Left lung (tissue), 10 donors: ENCODE data around the gene THEMIS. TPM values are rescaled to one million over a fixed set of nuclear protein-coding genes. Genes with fewer than 3 reads are reported as not detected.

Experiments
- ATAC-seq: fragments of 200-7000 bp; cut with Tn5 transposase; one replicate; pipeline ENCODE4 v1.9.1; 2020; ENCODE audit warnings: moderate library complexity
- DNase-seq, 4 donors: peaks; one replicate each; pipeline ENCODE4 v3.0.0-alpha.2; 2013 to 2020
- H3K27ac ChIP-seq, 2 donors: fragments of 200-600 bp; sonication (generic) in 1 of 2; one replicate each; pipeline versions ENCODE4 v1.5.0 to v1.8.0; 2020 to 2021
- H3K27me3 ChIP-seq, 2 donors: fragments of 200-600 bp; sonication (generic) in 1 of 2; one replicate each; pipeline versions ENCODE4 v1.5.0 to v1.8.0; 2020 to 2021
- H3K36me3 ChIP-seq, 2 donors: fragments of 200-600 bp; sonication (generic) in 1 of 2; one replicate each; pipeline versions ENCODE4 v1.5.0 to v1.8.0; 2020 to 2021
- H3K4me1 ChIP-seq, 2 donors: fragments of 200-600 bp; one replicate each; pipeline ENCODE4 v1.8.0; 2021
- H3K4me3 ChIP-seq, 2 donors: fragments of 200-600 bp; sonication (generic) in 1 of 2; one replicate each; pipeline versions ENCODE4 v1.5.0 to v1.8.0; 2020 to 2021; ENCODE audit warnings: mild to moderate bottlenecking in 1 of 2
- H3K9me3 ChIP-seq, 2 donors: fragments of 200-600 bp; sonication (generic) in 1 of 2; one replicate each; pipeline versions ENCODE4 v1.5.0 to v1.8.0; 2020 to 2021
- intact Hi-C, 2 donors: fragments of 100-400 bp; cut with DNase I; formaldehyde crosslinking; loops; one replicate each; pipeline versions ENCODE4 v1.11.2 to v1.14.2; 2022
- polyA plus RNA-seq, 6 donors: library from polyadenylated mRNA; unstranded; fragments of 120-200 nt; gene quantifications; one replicate each; pipeline ENCODE4 v1.2.1, GENCODE V29; 2013; ENCODE audit not compliant: insufficient read length in 6 of 6
- total RNA-seq, 2 donors: library from RNA; stranded (reverse); fragmentation: NEBNext Ultra II Directional; extraction: Animal tissue kit (Norgen Biotek cat#: 25700); gene quantifications; one replicate each; pipeline ENCODE4 v1.2.1, GENCODE V29; 2021
- TF ChIP-seq, protein P1 (sequence below), 2 donors: fragments of 200-600 bp; sonication (generic) in 1 of 2; IDR thresholded peaks; one replicate each; pipeline versions ENCODE4 v1.5.0 to v1.8.0; 2021; ENCODE audit warnings: antibody characterized with exemption in 2 of 2
- donor health status: DM: no; HTN: yes; CAD: no.
- donor health status: DM: no; HTN: no; CAD: no.

THEMIS gene
- total and polyA plus RNA-seq, 8 donors: 0.08 to 2.6 (median 0.20) TPM

DNA sequence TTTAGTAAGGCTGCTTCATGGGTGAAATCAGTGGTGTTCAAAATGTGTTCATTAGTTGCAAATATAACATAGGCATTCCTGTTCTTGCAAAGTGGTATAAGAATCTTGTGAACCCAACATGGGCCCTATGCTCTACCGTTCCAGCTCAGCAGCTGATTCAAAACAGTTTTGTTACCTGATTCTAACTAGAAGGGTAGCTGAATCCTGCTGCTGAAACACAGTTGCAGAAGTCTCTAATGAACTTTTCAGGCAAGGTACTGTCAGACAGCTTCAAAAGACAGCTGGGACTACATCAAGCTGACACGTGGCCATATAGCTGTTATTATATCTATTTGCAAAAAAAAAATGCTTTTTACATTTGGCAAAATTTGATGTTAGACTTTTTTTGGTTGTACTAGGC is 22.7 kb downstream of the THEMIS start:
- TF ChIP-seq, protein P1, sequence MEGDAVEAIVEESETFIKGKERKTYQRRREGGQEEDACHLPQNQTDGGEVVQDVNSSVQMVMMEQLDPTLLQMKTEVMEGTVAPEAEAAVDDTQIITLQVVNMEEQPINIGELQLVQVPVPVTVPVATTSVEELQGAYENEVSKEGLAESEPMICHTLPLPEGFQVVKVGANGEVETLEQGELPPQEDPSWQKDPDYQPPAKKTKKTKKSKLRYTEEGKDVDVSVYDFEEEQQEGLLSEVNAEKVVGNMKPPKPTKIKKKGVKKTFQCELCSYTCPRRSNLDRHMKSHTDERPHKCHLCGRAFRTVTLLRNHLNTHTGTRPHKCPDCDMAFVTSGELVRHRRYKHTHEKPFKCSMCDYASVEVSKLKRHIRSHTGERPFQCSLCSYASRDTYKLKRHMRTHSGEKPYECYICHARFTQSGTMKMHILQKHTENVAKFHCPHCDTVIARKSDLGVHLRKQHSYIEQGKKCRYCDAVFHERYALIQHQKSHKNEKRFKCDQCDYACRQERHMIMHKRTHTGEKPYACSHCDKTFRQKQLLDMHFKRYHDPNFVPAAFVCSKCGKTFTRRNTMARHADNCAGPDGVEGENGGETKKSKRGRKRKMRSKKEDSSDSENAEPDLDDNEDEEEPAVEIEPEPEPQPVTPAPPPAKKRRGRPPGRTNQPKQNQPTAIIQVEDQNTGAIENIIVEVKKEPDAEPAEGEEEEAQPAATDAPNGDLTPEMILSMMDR (IDR thresholded peaks at IDR 0.05): no peak
- Histone ChIP-seq H3K4me1 (no peaks in the 10 kb centered on the region), H3K9me3 (peaks cover 0 to 7% of the 10 kb centered on the region in 2 donors), H3K36me3 (no peaks in the 10 kb centered on the region), H3K4me3 (no peak overlapping the region), H3K27ac (no peak overlapping the region), H3K27me3 (no peaks in the 10 kb centered on the region)
- intact Hi-C loops: no loop called here
- no peak for ATAC-seq
- no peak for DNase-seq

DNA sequence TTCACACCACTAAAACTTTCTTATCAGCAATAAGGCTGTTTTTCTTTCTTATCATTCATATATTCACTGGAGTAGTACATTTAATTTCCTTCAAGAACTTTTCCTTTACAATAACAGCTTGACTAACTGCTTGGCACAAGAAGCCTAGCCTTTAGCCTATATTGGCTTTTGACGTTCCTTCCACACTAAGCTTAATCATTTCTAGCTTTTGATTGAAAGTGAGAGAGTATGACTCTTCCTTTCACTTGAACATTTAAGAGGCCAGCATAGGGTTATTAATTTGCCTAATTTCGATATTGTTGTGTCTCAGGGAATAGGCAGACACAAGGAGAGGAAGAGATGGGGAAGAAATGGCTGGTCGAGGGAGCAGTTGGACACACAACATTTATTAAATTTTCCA is 23.6 kb downstream of the THEMIS start:
- TF ChIP-seq, protein P1 (IDR thresholded peaks at IDR 0.05): no peak
- ATAC-seq (no peak), DNase-seq (no peak)
- H3K36me3 ChIP-seq: no peaks in the 10 kb centered on the region
- no peaks in the 10 kb centered on the region for H3K4me1 ChIP-seq
- intact Hi-C loops: no loop called here
- no peak overlapping the region for H3K4me3 ChIP-seq
- H3K9me3 ChIP-seq: peaks cover 0 to 16% of the 10 kb centered on the region in 2 donors
- no peak overlapping the region for H3K27ac ChIP-seq
- no peaks in the 10 kb centered on the region for H3K27me3 ChIP-seq

DNA sequence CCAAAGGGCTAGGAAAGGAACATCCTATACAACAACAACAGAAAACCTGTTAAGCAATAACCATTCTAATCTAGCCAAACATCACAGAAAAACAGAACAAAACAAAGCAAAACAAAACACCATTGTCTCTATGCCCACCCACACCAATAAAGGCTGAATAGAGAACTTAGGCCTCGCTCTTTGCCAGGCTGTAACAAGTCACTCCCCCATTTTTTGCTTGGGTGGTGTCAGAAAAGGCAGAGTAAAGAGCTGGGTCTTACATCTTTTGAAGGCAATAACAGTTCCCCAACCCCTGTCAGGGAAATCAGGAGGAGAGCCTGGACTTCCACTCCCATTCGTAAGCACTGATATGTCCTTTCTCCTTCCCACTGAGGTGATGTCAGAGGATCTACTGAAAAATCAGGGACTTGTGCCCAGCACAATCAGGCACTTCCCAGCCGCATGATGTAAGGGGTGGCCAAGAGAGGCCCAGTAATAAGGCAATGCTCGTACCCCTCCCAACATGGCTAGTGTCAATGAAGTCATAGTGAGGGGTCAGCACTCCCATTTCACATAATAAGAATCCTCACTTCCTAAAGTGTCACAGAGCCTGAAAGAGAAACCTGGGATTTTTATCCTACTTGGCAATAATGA is 31.0 kb downstream of the THEMIS start:
- H3K27ac ChIP-seq: no peak overlapping the region
- TF ChIP-seq, protein P1 (IDR thresholded peaks at IDR 0.05): no peak
- no peaks in the 10 kb centered on the region for H3K27me3 ChIP-seq
- DNase-seq (no peak), ATAC-seq (no peak)
- intact Hi-C loops: no loop called here
- no peaks in the 10 kb centered on the region for H3K4me1 ChIP-seq
- H3K4me3 ChIP-seq: no peak overlapping the region
- no peaks in the 10 kb centered on the region for H3K36me3 ChIP-seq
- H3K9me3 ChIP-seq: peaks cover 0 to 17% of the 10 kb centered on the region in 2 donors

DNA sequence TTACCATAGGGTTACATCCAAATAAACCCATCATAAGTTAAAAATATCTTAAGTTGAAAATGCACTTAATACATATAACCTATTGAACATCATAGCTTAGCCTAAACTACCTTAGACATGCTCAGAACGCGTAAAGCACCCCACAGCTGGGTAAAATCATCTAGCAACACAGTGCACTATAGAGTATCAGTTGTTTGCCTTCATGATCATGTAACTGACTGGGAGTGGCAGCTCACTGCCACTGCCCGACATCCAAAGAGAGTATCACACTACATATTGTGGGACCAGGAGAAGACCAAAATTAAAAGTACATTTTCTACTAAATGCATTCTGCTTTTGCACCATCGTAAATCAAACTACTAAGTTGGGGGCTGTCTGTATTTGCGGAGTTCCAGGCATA is 31.7 kb downstream of the THEMIS start:
- Histone ChIP-seq H3K27ac (no peak overlapping the region), H3K36me3 (no peaks in the 10 kb centered on the region), H3K27me3 (no peaks in the 10 kb centered on the region), H3K9me3 (peaks cover 0 to 17% of the 10 kb centered on the region in 2 donors), H3K4me3 (no peak overlapping the region), H3K4me1 (no peaks in the 10 kb centered on the region)
- TF ChIP-seq, protein P1 (IDR thresholded peaks at IDR 0.05): no peak
- no peak for DNase-seq
- no peak for ATAC-seq
- intact Hi-C loops: no loop called here

DNA sequence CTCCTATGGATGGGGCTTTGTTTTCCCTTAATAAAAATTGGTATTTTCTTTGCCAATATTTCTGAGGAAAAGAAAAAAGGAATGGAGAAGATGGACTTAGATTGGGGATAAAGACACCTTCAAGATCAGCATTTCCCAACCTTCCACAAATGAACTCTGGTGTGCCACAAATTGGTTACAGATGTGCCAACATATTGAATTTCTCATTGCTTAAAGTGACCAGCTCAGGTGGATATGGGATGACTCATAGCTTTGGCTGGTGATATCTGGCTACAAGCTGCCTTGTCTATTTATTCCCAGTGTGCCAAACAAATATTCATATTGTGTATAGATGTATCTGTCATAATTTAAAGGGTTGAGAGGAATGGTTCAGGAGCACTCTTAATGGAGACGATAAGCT is 32.5 kb downstream of the THEMIS start:
- Histone ChIP-seq H3K9me3 (peaks cover 0 to 12% of the 10 kb centered on the region in 2 donors), H3K27me3 (no peaks in the 10 kb centered on the region), H3K4me3 (no peak overlapping the region), H3K36me3 (no peaks in the 10 kb centered on the region), H3K4me1 (no peaks in the 10 kb centered on the region), H3K27ac (no peak overlapping the region)
- intact Hi-C loops: no loop called here
- DNase-seq: no peak
- TF ChIP-seq, protein P1 (IDR thresholded peaks at IDR 0.05): no peak
- no peak for ATAC-seq
